ENCODE measurements around the gene PTPN12. TPM values are rescaled to one million over a fixed set of nuclear protein-coding genes. Genes with fewer than 3 reads are reported as not detected.

Gene PTPN12
- total and polyA plus RNA-seq, 2 of the 4 experiments (the other 2 are of a cell fraction), result 24.7 to 31.0 TPM

DNA sequence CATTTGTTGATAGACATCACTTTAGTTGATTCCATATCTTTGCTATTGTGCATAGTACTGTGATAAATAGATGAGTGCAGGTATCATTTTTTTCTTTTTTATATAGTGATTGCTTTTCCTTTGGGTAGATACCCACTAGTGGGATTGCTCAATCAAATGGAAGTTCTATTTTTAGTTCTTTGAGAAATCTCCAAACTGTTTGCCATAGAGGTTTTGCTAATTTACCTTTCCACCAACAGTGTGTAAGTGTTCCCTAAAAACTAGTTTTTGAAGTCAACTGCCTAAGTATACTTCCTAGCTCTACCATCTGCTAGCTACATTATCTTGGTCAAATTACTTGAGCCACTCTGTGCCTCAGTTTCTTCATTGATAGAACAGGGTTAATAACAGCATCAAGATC is 127.6 kb downstream of the PTPN12 start:
- no peaks in the 10 kb centered on the region for H4K20me1 ChIP-seq (ENCODE audit: insufficient read depth, low read length)
- no peak overlapping the region for H2AFZ ChIP-seq (replicated peaks; ENCODE audit: low read length, poor library complexity)
- ChIA-PET POLR2A (ENCODE audit: unreplicated experiment) (no interaction called here), CTCF (interaction anchor here (1.2 to 1.5 kb wide), 3 partner anchors 8 to 13 kb away, joined by 3 to 5 read pairs (median 4); no protein-coding TSS in a partner anchor)
- 0 out of 2 replicates have a peak overlapping the region, but pooled peaks have one; percentile 58 for H3K14ac ChIP-seq (replicated peaks; ENCODE audit: low read depth, low read length)
- no peak overlapping the region; the same call in 1 of the 2 replicates for H3K27ac ChIP-seq (ENCODE audit: insufficient read depth, low read length)
- H2AK5ac ChIP-seq (ENCODE audit: low read depth, low read length), result no peak overlapping the region; the same call in 1 of the 2 replicates
- H3K4me3 ChIP-seq (ENCODE audit: insufficient read depth, low read depth, low read length), result no peak overlapping the region
- peak overlapping the region; percentile 49; the same call in 1 of the 2 replicates for H3K23ac ChIP-seq (ENCODE audit: low read depth, low read length)
- H2BK15ac ChIP-seq (ENCODE audit: low read depth, low read length), result no peak overlapping the region
- no peak for DNase-seq
- H3K9me3 ChIP-seq (ENCODE audit: control insufficient read depth, insufficient read depth, low read length), result no peaks in the 10 kb centered on the region
- no peak overlapping the region for H2BK120ac ChIP-seq (ENCODE audit: low read depth, low read length)
- H3K9me1 ChIP-seq (ENCODE audit: insufficient read depth, low read length), result peaks cover 2% of the 10 kb centered on the region; the same call in 1 of the 2 replicates
- peak overlapping the region; percentile 83; the same call in 1 of the 2 replicates for H3K18ac ChIP-seq (ENCODE audit: low read depth, low read length)
- peak; percentile 75 for TF ChIP-seq CEBPB (IDR thresholded peaks at IDR 0.05; ENCODE audit: low read depth, low read length)
- TF ChIP-seq MAZ (IDR thresholded peaks at IDR 0.05; ENCODE audit: borderline replicate concordance, low read depth, low read length), result no peak
- TF ChIP-seq, protein P1, sequence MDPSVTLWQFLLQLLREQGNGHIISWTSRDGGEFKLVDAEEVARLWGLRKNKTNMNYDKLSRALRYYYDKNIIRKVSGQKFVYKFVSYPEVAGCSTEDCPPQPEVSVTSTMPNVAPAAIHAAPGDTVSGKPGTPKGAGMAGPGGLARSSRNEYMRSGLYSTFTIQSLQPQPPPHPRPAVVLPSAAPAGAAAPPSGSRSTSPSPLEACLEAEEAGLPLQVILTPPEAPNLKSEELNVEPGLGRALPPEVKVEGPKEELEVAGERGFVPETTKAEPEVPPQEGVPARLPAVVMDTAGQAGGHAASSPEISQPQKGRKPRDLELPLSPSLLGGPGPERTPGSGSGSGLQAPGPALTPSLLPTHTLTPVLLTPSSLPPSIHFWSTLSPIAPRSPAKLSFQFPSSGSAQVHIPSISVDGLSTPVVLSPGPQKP (IDR thresholded peaks at IDR 0.05; ENCODE audit: borderline replicate concordance, low read depth, low read length), result no peak
- no TSS peak for BruUV-seq (replicated peaks)
- H2AK9ac ChIP-seq (replicated peaks; ENCODE audit: low read depth, low read length, poor library complexity), result no peak overlapping the region
- peaks cover 2 to 16% of the 10 kb centered on the region in 2 experiments; a peak in 3 of 4 replicates for H3K79me1 ChIP-seq (ENCODE audit: low read depth in 1 of 2, low read length in 2 of 2)
- H4K91ac ChIP-seq (ENCODE audit: insufficient read depth, low read depth, low read length), result no peak overlapping the region
- peak overlapping the region; percentile 44; the same call in 1 of the 2 replicates for H2BK20ac ChIP-seq (ENCODE audit: low read depth, low read length)
- H3K4me1 ChIP-seq (ENCODE audit: control insufficient read depth, insufficient read depth, low read length), result peaks cover 8% of the 10 kb centered on the region
- intact Hi-C loops (cut with micrococcal nuclease) (no loop called here), dilution Hi-C loops (cut with HindIII; ENCODE audit: low sequenced_read_pairs, unreplicated experiment) (no loop called here), in situ Hi-C loops (cut with MboI; ENCODE audit: low sequenced_read_pairs) (loop anchor here (25.0 kb wide), 1 partner anchor 273 kb away; no protein-coding TSS in a partner anchor)
- no peak overlapping the region; the same call in 1 of the 2 replicates for H3K4ac ChIP-seq (ENCODE audit: low read depth, low read length)
- H3K36me3 ChIP-seq (ENCODE audit: control insufficient read depth, insufficient read depth, low read length), result peaks cover 8% of the 10 kb centered on the region; the same call in 1 of the 2 replicates
- no peaks in the 10 kb centered on the region for H3K27me3 ChIP-seq (ENCODE audit: control insufficient read depth, insufficient read depth, low read length)
- peak overlapping the region; percentile 77 for H2BK5ac ChIP-seq (ENCODE audit: low read depth, low read length, poor library complexity, severe bottlenecking)
- H4K8ac ChIP-seq (ENCODE audit: low read depth in 2 of 2, low read length in 2 of 2), result no peak overlapping the region
- no peak overlapping the region for H3K56ac ChIP-seq (ENCODE audit: extremely low read depth, insufficient read depth, low read length)
- H3K4me2 ChIP-seq (ENCODE audit: low read depth, low read length), result peak overlapping the region; percentile 63; the same call in 1 of the 2 replicates
- ATAC-seq (ENCODE audit: low read depth), result no peak; the same call in 1 of the 2 replicates
- peak overlapping the region; percentile 67; the same call in 1 of the 2 replicates for H4K5ac ChIP-seq (ENCODE audit: low read depth, low read length)
- no peak overlapping the region for H3K9ac ChIP-seq (ENCODE audit: low read depth, low read length)

All from IMR-90 (cell line).